Stimulated activated CD8-positive, alpha-beta memory T cell treated with anti-CD3 and anti-CD28 coated beads, Interleukin-2, amount 100 ng/mL, for 48 hours (primary cell): ENCODE results near the gene ADAMTSL1.

Source experiments
- DNase-seq, 2 donors: peaks; one replicate each; pipeline ENCODE4 v3.0.0-alpha.2; 2020; ENCODE audit warnings: low read depth in 2 of 2

ADAMTSL1 gene

DNA sequence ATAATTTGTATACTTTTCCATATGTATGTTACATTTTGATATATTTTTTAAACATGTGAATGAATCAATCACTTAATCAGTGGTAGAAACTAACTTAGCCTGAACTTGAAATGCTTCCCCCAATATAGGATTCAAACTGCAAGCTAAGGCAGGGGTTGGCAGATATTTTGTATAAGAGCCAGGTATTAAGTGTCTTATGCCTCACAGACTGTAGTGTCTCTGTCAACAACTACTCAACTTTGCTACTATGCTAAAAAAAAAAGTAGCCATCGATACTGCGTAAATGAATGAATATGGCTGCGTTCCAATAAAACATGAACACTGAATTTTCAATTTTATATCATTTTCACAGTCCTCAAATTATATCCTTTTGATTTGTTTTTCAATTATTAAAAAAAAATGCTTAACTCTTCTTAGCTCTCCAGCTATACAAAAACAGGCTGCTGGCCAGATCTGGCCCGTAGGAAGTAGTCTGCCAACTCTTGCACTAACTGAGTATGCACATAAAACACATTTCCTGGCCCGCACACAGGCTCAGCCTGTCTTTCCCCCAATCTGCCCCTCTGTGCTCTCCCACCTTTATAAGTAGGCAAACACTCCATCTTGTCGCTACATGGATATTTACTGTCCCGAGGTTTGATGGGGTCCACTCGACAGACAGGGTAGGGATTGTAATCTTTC is 467.2 kb downstream of the ADAMTSL1 start:
- DNase-seq, result no peak

DNA sequence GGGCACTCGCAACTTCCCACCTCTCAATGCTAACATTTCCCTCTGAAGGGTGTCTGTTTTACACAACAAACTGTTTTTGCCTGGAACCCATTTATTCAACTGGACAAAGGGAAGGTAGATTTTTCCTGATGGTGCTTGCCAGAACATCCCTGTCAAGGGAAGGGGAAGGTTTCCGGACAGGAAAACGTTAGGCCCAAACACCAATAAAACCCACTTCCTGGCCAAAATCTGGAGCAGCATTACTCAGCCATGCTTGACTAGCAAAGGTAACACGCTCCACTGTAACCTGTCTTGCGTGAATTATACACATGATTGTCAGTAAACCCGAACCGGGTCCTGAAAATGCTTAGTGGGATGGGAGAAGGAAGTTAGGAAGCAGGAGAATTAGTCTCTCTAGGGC is 468.8 kb downstream of the ADAMTSL1 start:
- no peak for DNase-seq

- no peak for DNase-seq
Measured at GRCh38 chr9:18947892-18948339, 474.0 kb downstream of the ADAMTSL1 start.

DNA sequence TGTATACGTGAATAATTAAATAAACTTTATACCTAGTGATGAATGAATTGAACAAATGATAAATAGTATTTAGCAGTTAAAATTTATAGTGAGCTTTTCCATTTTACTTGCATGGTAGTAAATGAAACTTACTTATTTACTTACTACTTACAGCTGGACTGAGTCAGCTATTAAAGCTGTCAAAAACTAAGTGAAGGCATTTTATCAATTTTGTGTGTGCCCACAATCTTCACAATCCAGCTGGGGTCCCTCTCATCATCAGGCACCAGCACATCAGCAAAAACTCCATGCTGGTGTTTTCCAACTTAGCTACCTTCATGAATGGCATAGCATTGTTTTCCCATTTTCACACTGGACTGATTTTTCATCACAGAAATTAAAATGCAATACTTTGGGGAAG is 478.0 kb downstream of the ADAMTSL1 start:
- no peak for DNase-seq

- DNase-seq, result no peak
Measured at GRCh38 chr9:18955626-18956025, 481.7 kb downstream of the ADAMTSL1 start.
